Lower leg skin (tissue), 4 donors: ENCODE measurements around the gene LAMA4. TPM values are rescaled to one million over a fixed set of nuclear protein-coding genes. Genes with fewer than 3 reads are reported as not detected.

ENCODE experiments used
- DNase-seq, 2 donors: peaks; one replicate each; pipeline ENCODE4 v3.0.0-alpha.2; 2019; ENCODE audit warnings: low spot score in 2 of 2
- H3K4me3 ChIP-seq: fragments of 200-600 bp; sonication (generic); 2 replicates; pipeline ENCODE4 v1.5.1; 2017; ENCODE audit warnings: mild to moderate bottlenecking, low read depth; ENCODE audit not compliant: poor library complexity, severe bottlenecking
- CTCF ChIP-seq, 3 donors: fragments of 450-650 bp; IDR thresholded peaks; one replicate each; pipeline ENCODE4 v1.5.1; 2016; ENCODE audit warnings: antibody characterized with exemption in 3 of 3, mild to moderate bottlenecking in 3 of 3, moderate library complexity in 2 of 3
- POLR2A ChIP-seq, 2 donors: fragments of 450-650 bp; IDR thresholded peaks; one replicate each; pipeline ENCODE4 v1.6.1; 2016 to 2017; ENCODE audit warnings: antibody characterized with exemption in 2 of 2, mild to moderate bottlenecking in 1 of 2, moderate library complexity in 1 of 2
- WGBS, 2 donors: methylation state at CpG; one replicate each; pipeline ENCODE4 v1.1.5; 2018; 5-methylcytosine and 5-hydroxymethylcytosine counted together
- intact Hi-C: fragments of 100-400 bp; cut with DNase I; formaldehyde crosslinking; loops from one replicate; pipeline ENCODE4 v1.15.0; 2023; ENCODE audit warnings: low total_unique reads
- total RNA-seq, 4 donors: library from RNA; depleted of rRNA; stranded (reverse); fragments of >200 nt; gene quantifications; one replicate each; pipeline ENCODE4 v1.1.0, GENCODE V29; 2016

Gene LAMA4
- total RNA-seq, 4 donors from 2014 or later: 11.0 to 18.7 (median 17.4) TPM

GRCh38 chr6:112279031-112279935 lies 24.9 kb upstream of the LAMA4 start:
- intact Hi-C loops: no loop called here
- no peak for DNase-seq
- TF ChIP-seq POLR2A (IDR thresholded peaks at IDR 0.05) (no peak), CTCF (IDR thresholded peaks at IDR 0.05) (no peak)
- 55 to 59% methylated on average over 5 of the region's 5 CpGs for WGBS, 2 donors
- H3K4me3 ChIP-seq: no peak overlapping the region

GRCh38 chr6:112275365-112275764 lies 21.0 kb upstream of the LAMA4 start:
- no peak for DNase-seq
- intact Hi-C loops: no loop called here
- TF ChIP-seq CTCF (IDR thresholded peaks at IDR 0.05) (no peak), POLR2A (IDR thresholded peaks at IDR 0.05) (no peak)
- H3K4me3 ChIP-seq: no peak overlapping the region

DNA sequence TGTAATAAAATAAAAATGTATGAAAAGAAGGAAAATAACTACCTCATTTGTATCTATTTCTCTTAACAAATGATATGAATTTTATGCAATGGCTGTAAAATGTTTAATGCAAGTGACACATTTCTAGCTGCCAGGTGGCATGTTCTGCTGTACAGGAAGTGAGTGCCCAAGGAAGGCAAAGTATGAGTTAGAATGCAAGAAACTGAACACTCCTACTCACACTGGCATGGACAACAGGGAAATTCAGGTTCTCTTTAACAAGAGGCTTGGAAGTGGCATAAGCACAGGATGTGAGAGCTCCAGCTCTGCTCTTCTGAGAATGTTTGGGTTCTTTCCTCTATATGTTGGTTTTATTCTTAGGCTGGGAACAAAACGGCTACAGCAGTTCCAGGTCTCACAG lies 20.4 kb upstream of the LAMA4 start:
- intact Hi-C loops: no loop called here
- DNase-seq: no peak
- H3K4me3 ChIP-seq: no peak overlapping the region
- WGBS, 2 donors: 76 to 81% methylated on average over 1 of the region's 1 CpG
- no peak for TF ChIP-seq CTCF (IDR thresholded peaks at IDR 0.05)

DNA sequence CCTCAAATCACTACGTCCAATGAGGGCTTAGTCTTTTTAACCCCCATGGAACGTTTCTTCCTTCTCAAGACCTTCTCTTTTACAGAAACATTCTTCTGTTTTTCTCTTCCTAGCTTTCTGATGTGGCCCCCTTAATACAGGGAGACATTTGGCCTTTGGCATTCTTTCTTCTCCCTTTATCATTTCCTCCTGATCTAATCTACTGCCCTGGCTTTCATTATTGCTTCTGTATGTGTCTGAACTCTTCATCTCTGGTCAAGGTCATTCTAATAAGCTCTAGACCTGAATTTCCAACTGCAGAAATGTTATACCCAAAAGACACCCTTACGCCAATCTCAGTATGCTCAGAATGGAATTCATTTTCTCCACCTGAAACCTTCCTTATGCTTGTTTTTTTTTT lies 18.4 kb upstream of the LAMA4 start:
- WGBS, 2 donors: 88 to 92% methylated on average over 3 of the region's 3 CpGs
- TF ChIP-seq POLR2A (IDR thresholded peaks at IDR 0.05): no peak
- TF ChIP-seq CTCF (IDR thresholded peaks at IDR 0.05): no peak
- DNase-seq: no peak
- H3K4me3 ChIP-seq: no peak overlapping the region
- intact Hi-C loops: no loop called here

- WGBS, 2 donors: 86 to 89% methylated on average over 1 of the region's 1 CpG
- no peak for TF ChIP-seq CTCF (IDR thresholded peaks at IDR 0.05)
- TF ChIP-seq POLR2A (IDR thresholded peaks at IDR 0.05): no peak
- H3K4me3 ChIP-seq: no peak overlapping the region
- intact Hi-C loops: no loop called here
- no peak for DNase-seq
Measured at GRCh38 chr6:112270756-112271155, 16.4 kb upstream of the LAMA4 start.
